Smooth muscle cell (in vitro differentiated cells): ENCODE results near the gene GANC. TPM values are rescaled to one million over a fixed set of nuclear protein-coding genes. Genes with fewer than 3 reads are reported as not detected.
A peak's percentile ranks its signal among the peaks of the same experiment; 100 is the strongest.
"Not testable (repeated sequence)": the region's sequence is repeated elsewhere in the genome, so short reads cannot be mapped to it uniquely, and the experiment has no call there.

Experiments
- DNase-seq: peaks from one replicate; lab custom pipeline; 2025; ENCODE audit not compliant: unreplicated experiment; lab: John Stamatoyannopoulos, UW
- H2AFZ ChIP-seq: fragments of 200-600 bp; sonication (generic); 2 replicates; pipeline ENCODE4 v1.6.0; 2016; ENCODE audit warnings: antibody characterized with exemption, low read depth, mild to moderate bottlenecking
- H3F3A ChIP-seq: fragments of 200-600 bp; sonication (generic); 2 replicates; pipeline ENCODE4 v1.6.0; 2017; ENCODE audit warnings: antibody characterized with exemption, low read depth
- H3K27ac ChIP-seq: fragments of 200-600 bp; sonication (generic); 2 replicates; pipeline ENCODE4 v1.5.1; 2016; ENCODE audit warnings: low read depth, mild to moderate bottlenecking
- H3K27me3 ChIP-seq: fragments of 200-600 bp; sonication (generic); 2 replicates; pipeline ENCODE4 v1.6.1; 2016; ENCODE audit warnings: low read depth, mild to moderate bottlenecking
- H3K36me3 ChIP-seq: fragments of 200-600 bp; sonication (generic); 2 replicates; pipeline ENCODE4 v1.5.1; 2016; ENCODE audit warnings: low read depth
- H3K4me1 ChIP-seq: fragments of 200-600 bp; sonication (generic); 2 replicates; pipeline ENCODE4 v1.5.1; 2016; ENCODE audit warnings: low read depth
- H3K4me2 ChIP-seq: fragments of 200-600 bp; sonication (generic); 2 replicates; pipeline ENCODE4 v1.6.0; 2016; ENCODE audit warnings: mild to moderate bottlenecking
- H3K4me3 ChIP-seq: fragments of 200-600 bp; sonication (generic); 2 replicates; pipeline ENCODE4 v1.5.1; 2016; ENCODE audit warnings: mild to moderate bottlenecking
- H3K79me2 ChIP-seq: fragments of 200-600 bp; sonication (generic); 2 replicates; pipeline ENCODE4 v1.6.0; 2016; ENCODE audit warnings: low read depth, mild to moderate bottlenecking
- H3K9ac ChIP-seq: fragments of 200-600 bp; sonication (generic); 2 replicates; pipeline ENCODE4 v1.6.0; 2016; ENCODE audit warnings: low read depth
- H3K9me3 ChIP-seq: fragments of 200-600 bp; sonication (generic); replicated peaks from 2 replicates; pipeline ENCODE4 v1.5.1; 2016; ENCODE audit warnings: low read depth
- H4K20me1 ChIP-seq: fragments of 200-600 bp; sonication (generic); 2 replicates; pipeline ENCODE4 v1.6.0; 2016; ENCODE audit warnings: low read depth
- WGBS: methylation state at CpG from one replicate; pipeline ENCODE4 v1.1.7; 2016; ENCODE audit warnings: low lambda C conversion rate; 5-methylcytosine and 5-hydroxymethylcytosine counted together
- polyA plus RNA-seq: library from polyadenylated mRNA; unstranded; fragments of >200 nt; fragmentation: Nextera tagmentation; extraction: Ambion mirVana; gene quantifications from 2 replicates; pipeline ENCODE4 v1.2.1, GENCODE V29; 2016
- total RNA-seq: library from RNA; depleted of rRNA; stranded (reverse); fragments of >200 nt; gene quantifications from 2 replicates; pipeline ENCODE4 v1.2.3, GENCODE V29; 2014
- TF ChIP-seq, protein P1 (sequence below): fragments of 200-600 bp; sonication (generic); IDR thresholded peaks from 2 replicates; pipeline ENCODE4 v1.5.1; 2017; ENCODE audit warnings: borderline replicate concordance, mild to moderate bottlenecking, antibody characterized with exemption; ENCODE audit not compliant: insufficient read depth, poor library complexity, severe bottlenecking

Gene GANC, protein sequence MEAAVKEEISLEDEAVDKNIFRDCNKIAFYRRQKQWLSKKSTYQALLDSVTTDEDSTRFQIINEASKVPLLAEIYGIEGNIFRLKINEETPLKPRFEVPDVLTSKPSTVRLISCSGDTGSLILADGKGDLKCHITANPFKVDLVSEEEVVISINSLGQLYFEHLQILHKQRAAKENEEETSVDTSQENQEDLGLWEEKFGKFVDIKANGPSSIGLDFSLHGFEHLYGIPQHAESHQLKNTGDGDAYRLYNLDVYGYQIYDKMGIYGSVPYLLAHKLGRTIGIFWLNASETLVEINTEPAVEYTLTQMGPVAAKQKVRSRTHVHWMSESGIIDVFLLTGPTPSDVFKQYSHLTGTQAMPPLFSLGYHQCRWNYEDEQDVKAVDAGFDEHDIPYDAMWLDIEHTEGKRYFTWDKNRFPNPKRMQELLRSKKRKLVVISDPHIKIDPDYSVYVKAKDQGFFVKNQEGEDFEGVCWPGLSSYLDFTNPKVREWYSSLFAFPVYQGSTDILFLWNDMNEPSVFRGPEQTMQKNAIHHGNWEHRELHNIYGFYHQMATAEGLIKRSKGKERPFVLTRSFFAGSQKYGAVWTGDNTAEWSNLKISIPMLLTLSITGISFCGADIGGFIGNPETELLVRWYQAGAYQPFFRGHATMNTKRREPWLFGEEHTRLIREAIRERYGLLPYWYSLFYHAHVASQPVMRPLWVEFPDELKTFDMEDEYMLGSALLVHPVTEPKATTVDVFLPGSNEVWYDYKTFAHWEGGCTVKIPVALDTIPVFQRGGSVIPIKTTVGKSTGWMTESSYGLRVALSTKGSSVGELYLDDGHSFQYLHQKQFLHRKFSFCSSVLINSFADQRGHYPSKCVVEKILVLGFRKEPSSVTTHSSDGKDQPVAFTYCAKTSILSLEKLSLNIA (N-terminal part only)
- total RNA-seq (12.6 and 18.9 TPM in 2 replicates), polyA plus RNA-seq (9.8 and 13.1 TPM in 2 replicates)

- WGBS, result under 1% methylated on average over 52 of the region's 52 CpGs
- peak; percentile 97 for DNase-seq
- peak within 1 kb of the TSS; percentile 67 for H2AFZ ChIP-seq
Measured at GRCh38 chr15:42272939-42273899, at the start of gene GANC, which contains the start of gene TMEM87A. Gene GANC (plus strand): TSS chr15:42273201. CDS start chr15:42274482, 1,281 bp downstream. Gene TMEM87A (minus strand): TSS chr15:42273433. CDS start chr15:42273398, 35 bp downstream.

GRCh38 chr15:42226648-42227047, 46.4 kb upstream of the GANC start:
- H2AFZ ChIP-seq, result no peak overlapping the region
- no peak overlapping the region for H3K4me2 ChIP-seq
- no peaks in the 10 kb centered on the region for H3K4me1 ChIP-seq
- H3K9me3 ChIP-seq, result no peaks in the 10 kb centered on the region
- H3K9ac ChIP-seq, result no peak overlapping the region
- H3K27ac ChIP-seq, result no peak overlapping the region
- no peaks in the 10 kb centered on the region for H3K27me3 ChIP-seq
- H3F3A ChIP-seq, result no peaks in the 10 kb centered on the region
- H3K79me2 ChIP-seq, result no peaks in the 10 kb centered on the region
- over 99% methylated on average over 5 of the region's 5 CpGs for WGBS
- peaks cover 10% of the 10 kb centered on the region for H4K20me1 ChIP-seq
- peaks cover 16% of the 10 kb centered on the region for H3K36me3 ChIP-seq
- TF ChIP-seq, protein P1, sequence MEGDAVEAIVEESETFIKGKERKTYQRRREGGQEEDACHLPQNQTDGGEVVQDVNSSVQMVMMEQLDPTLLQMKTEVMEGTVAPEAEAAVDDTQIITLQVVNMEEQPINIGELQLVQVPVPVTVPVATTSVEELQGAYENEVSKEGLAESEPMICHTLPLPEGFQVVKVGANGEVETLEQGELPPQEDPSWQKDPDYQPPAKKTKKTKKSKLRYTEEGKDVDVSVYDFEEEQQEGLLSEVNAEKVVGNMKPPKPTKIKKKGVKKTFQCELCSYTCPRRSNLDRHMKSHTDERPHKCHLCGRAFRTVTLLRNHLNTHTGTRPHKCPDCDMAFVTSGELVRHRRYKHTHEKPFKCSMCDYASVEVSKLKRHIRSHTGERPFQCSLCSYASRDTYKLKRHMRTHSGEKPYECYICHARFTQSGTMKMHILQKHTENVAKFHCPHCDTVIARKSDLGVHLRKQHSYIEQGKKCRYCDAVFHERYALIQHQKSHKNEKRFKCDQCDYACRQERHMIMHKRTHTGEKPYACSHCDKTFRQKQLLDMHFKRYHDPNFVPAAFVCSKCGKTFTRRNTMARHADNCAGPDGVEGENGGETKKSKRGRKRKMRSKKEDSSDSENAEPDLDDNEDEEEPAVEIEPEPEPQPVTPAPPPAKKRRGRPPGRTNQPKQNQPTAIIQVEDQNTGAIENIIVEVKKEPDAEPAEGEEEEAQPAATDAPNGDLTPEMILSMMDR, result no peak
- no peak for DNase-seq
- no peak overlapping the region for H3K4me3 ChIP-seq

More at GRCh38 chr15:42272939-42273899, at the start of gene GANC, which contains the start of gene TMEM87A:
- peak within 1 kb of the TSS; percentile 90 for H3K9ac ChIP-seq
- peak within 1 kb of the TSS; percentile 96 for H3K27ac ChIP-seq
- H4K20me1 ChIP-seq, result peaks cover 30% of the 10 kb centered on the region
- peaks cover 30% of the 10 kb centered on the region for H3K4me1 ChIP-seq
- peaks cover 29% of the 10 kb centered on the region for H3F3A ChIP-seq
- peak within 1 kb of the TSS; percentile 98 for H3K4me2 ChIP-seq
- peaks cover 54% of the 10 kb centered on the region for H3K79me2 ChIP-seq
- peak within 1 kb of the TSS; percentile 85 for H3K4me3 ChIP-seq
- TF ChIP-seq, protein P1, result no peak
- no peaks in the 10 kb centered on the region for H3K9me3 ChIP-seq
- H3K27me3 ChIP-seq, result no peaks in the 10 kb centered on the region
- no peaks in the 10 kb centered on the region for H3K36me3 ChIP-seq

- Histone ChIP-seq H3F3A (no peaks in the 10 kb centered on the region), H3K4me1 (no peaks in the 10 kb centered on the region), H2AFZ (no peak overlapping the region), H3K4me2 (no peak overlapping the region), H3K4me3 (no peak overlapping the region), H3K36me3 (peaks cover 21% of the 10 kb centered on the region), H3K9ac (no peak overlapping the region), H3K9me3 (no peaks in the 10 kb centered on the region), H3K27me3 (no peaks in the 10 kb centered on the region), H3K27ac (no peak overlapping the region), H3K79me2 (no peaks in the 10 kb centered on the region), H4K20me1 (peaks cover 12% of the 10 kb centered on the region)
- DNase-seq, result no peak
- WGBS, result 89% methylated on average over 1 of the region's 1 CpG
- TF ChIP-seq, protein P1, result no peak
Measured at GRCh38 chr15:42228036-42228435, 45.0 kb upstream of the GANC start.

GRCh38 chr15:42228981-42229380, 44.0 kb upstream of the GANC start:
- not testable (repeated sequence) for H3K27me3 ChIP-seq, H3K9ac ChIP-seq, H3K4me2 ChIP-seq, DNase-seq, H2AFZ ChIP-seq, H3F3A ChIP-seq, H3K4me1 ChIP-seq, H3K27ac ChIP-seq, H3K79me2 ChIP-seq, H3K4me3 ChIP-seq, H3K9me3 ChIP-seq
- Histone ChIP-seq H3K36me3 (peaks cover 23% of the 10 kb centered on the region), H4K20me1 (peaks cover 18% of the 10 kb centered on the region)
- WGBS, result 95% methylated on average over 5 of the region's 5 CpGs
